Measurements from ENCODE around the gene DDIAS. TPM values are rescaled to one million over a fixed set of nuclear protein-coding genes. Genes with fewer than 3 reads are reported as not detected.

Gene DDIAS
- total and polyA plus RNA-seq, 2 donors (not counting 3 experiments of a cell fraction or from before 2014, with no cell fraction given): 4.5 to 9.2 TPM

- ChIA-PET CTCF (interaction anchor here (1.0 to 1.3 kb wide), 3 partner anchors 10 to 81 kb away, joined by 4 to 5 read pairs (median 5); no protein-coding TSS in a partner anchor), POLR2A (interaction anchor here (1.2 kb wide), 1 partner anchor 300 kb away, joined by 3 read pairs; the partner anchor contains the start of gene PCF11)
These were observed 44.4 kb upstream of the DDIAS start for GRCh38 chr11:82857145-82857544.

More at GRCh38 chr11:82857145-82857544, 44.4 kb upstream of the DDIAS start:
- H3K27me3 ChIP-seq (ENCODE audit: control insufficient read depth in 2 of 2, insufficient read depth in 2 of 2, low read length in 2 of 2): no peaks in the 10 kb centered on the region
- peak overlapping the region; percentile 98 for H3K27ac ChIP-seq (ENCODE audit: insufficient read depth, low read depth, low read length)
- no peaks in the 10 kb centered on the region for H4K20me1 ChIP-seq (replicated peaks; ENCODE audit: control insufficient read depth, extremely low read depth, insufficient read depth, low read length)
- dilution Hi-C loops (cut with MboI; ENCODE audit: extremely low pct_ligation_motif_present, low sequenced_read_pairs): no loop called here
- H3K4me2 ChIP-seq (ENCODE audit: insufficient read depth, low read length): peak overlapping the region; percentile 97
- H3K9me3 ChIP-seq (replicated peaks; ENCODE audit: control insufficient read depth, insufficient read depth, low read length): no peaks in the 10 kb centered on the region
- H3K79me2 ChIP-seq (ENCODE audit: control insufficient read depth, insufficient read depth, low read length): peaks cover 15% of the 10 kb centered on the region
- no peaks in the 10 kb centered on the region for H3K9me1 ChIP-seq (replicated peaks; ENCODE audit: control insufficient read depth, extremely low read depth, insufficient read depth, low read length)
- H3K4me1 ChIP-seq (ENCODE audit: control insufficient read depth, extremely low read depth, insufficient read depth, low read length): peaks cover 58% of the 10 kb centered on the region
- TF ChIP-seq FOS (IDR thresholded peaks at IDR 0.05; ENCODE audit: borderline replicate concordance, insufficient read depth, low read length) (no peak), CTCF (IDR thresholded peaks at IDR 0.05; ENCODE audit: extremely low read depth in 1 of 2, insufficient read depth in 1 of 2, low read depth in 1 of 2, low read length in 2 of 2) (no peak), POLR2A (IDR thresholded peaks at IDR 0.05; ENCODE audit: low read depth, low read length) (no peak), POLR2AphosphoS5 (IDR thresholded peaks at IDR 0.05; ENCODE audit: insufficient read depth, low read depth, low read length) (no peak), GATA2 (IDR thresholded peaks at IDR 0.05; ENCODE audit: insufficient read depth, insufficient read length, low read depth, low read length) (no peak), EZH2 (IDR thresholded peaks at IDR 0.05; ENCODE audit: borderline replicate concordance, low read depth, low read length, severe bottlenecking) (no peak), MAX (IDR thresholded peaks at IDR 0.05; ENCODE audit: insufficient read depth, insufficient read length) (no peak)
- H3K36me3 ChIP-seq (ENCODE audit: control insufficient read depth in 2 of 2, extremely low read depth in 1 of 2, insufficient read depth in 2 of 2, low read length in 2 of 2): no peaks in the 10 kb centered on the region
- DNase-seq (ENCODE audit: low read depth, low spot score) (no peak), FAIRE-seq (no peak)
- no peak overlapping the region for H3K4me3 ChIP-seq (replicated peaks in 1 of 3; ENCODE audit: insufficient read depth in 1 of 3, low read depth in 1 of 3, low read length in 3 of 3)
- intact Hi-C loops (cut with micrococcal nuclease): no loop called here
- no peak overlapping the region for H3K9ac ChIP-seq (replicated peaks; ENCODE audit: extremely low read depth, insufficient read depth, low read length)
- BruUV-seq (replicated peaks): no TSS peak
- no peak overlapping the region for H2AFZ ChIP-seq (ENCODE audit: low read depth, low read length)
